ENCODE data around the gene RAB1A. TPM values are rescaled to one million over a fixed set of nuclear protein-coding genes. Genes with fewer than 3 reads are reported as not detected.

RAB1A gene
- total and polyA plus RNA-seq, 2 experiments from 2014 or later, result 94.8 to 172 TPM

GRCh38 chr2:65096948-65097347 is 33.0 kb downstream of the RAB1A start:
- Histone ChIP-seq H3K4me1 (ENCODE audit: insufficient read depth) (no peaks in the 10 kb centered on the region), H3K9me2 (ENCODE audit: insufficient read depth) (no peaks in the 10 kb centered on the region), H3K4me3 (no peak overlapping the region), H3K4me2 (no peak overlapping the region), H3F3A (replicated peaks; ENCODE audit: low read depth) (no peaks in the 10 kb centered on the region), H3K36me3 (ENCODE audit: insufficient read depth) (peaks cover 2% of the 10 kb centered on the region), H3K79me2 (replicated peaks; ENCODE audit: insufficient read depth) (peaks cover 26% of the 10 kb centered on the region), H4K20me1 (replicated peaks; ENCODE audit: insufficient read depth) (peaks cover 28% of the 10 kb centered on the region), H2AFZ (no peak overlapping the region), H3K27ac (ENCODE audit: low read depth) (no peak overlapping the region), H3K27me3 (ENCODE audit: insufficient read depth) (no peaks in the 10 kb centered on the region)
- Mint-ChIP-seq H3K27me3 (ENCODE audit: insufficient read depth, low read depth, poor library complexity) (no peaks in the 10 kb centered on the region), H3K27ac (no peak overlapping the region), H3K4me1 (no peaks in the 10 kb centered on the region), H3K9me3 (no peaks in the 10 kb centered on the region), H3K36me3 (ENCODE audit: low read depth) (peaks cover 37% of the 10 kb centered on the region; the same call in 2 of the 3 replicates), H3K4me3 (no peak overlapping the region)
- DNase-seq (ENCODE audit: low spot score), result no peak
- no peak for ATAC-seq
- TF ChIP-seq ETS1 (IDR thresholded peaks at IDR 0.05) (no peak), CREB1 (CRISPR knock-in tag; IDR thresholded peaks at IDR 0.05; ENCODE audit: low read depth) (no peak), EZH2phosphoT487 (IDR thresholded peaks at IDR 0.05; ENCODE audit: unreplicated experiment) (no peak), ZNF331 (CRISPR knock-in tag; IDR thresholded peaks at IDR 0.05; ENCODE audit: low read depth) (no peak), POLR2AphosphoS5 (IDR thresholded peaks at IDR 0.05; ENCODE audit: low read depth) (no peak), JUNB (IDR thresholded peaks at IDR 0.05; ENCODE audit: unreplicated experiment) (no peak), CTCF (conservative IDR thresholded peaks at IDR 0.05; ENCODE audit: low read depth in 2 of 2) (no peak), REST (IDR thresholded peaks at IDR 0.05; ENCODE audit: unreplicated experiment) (no peak), EZH2 (IDR thresholded peaks at IDR 0.05; ENCODE audit: low read depth, unreplicated experiment) (no peak)

- Mint-ChIP-seq H3K9me3 (no peaks in the 10 kb centered on the region), H3K27ac (no peak overlapping the region), H3K4me3 (no peak overlapping the region), H3K36me3 (ENCODE audit: low read depth) (peaks cover 38% of the 10 kb centered on the region), H3K4me1 (peaks cover 2% of the 10 kb centered on the region; the same call in 1 of the 3 replicates), H3K27me3 (ENCODE audit: insufficient read depth, low read depth, poor library complexity) (no peaks in the 10 kb centered on the region)
- Histone ChIP-seq H3K4me3 (no peak overlapping the region), H3K9me2 (ENCODE audit: insufficient read depth) (no peaks in the 10 kb centered on the region), H4K20me1 (replicated peaks; ENCODE audit: insufficient read depth) (peaks cover 34% of the 10 kb centered on the region), H3K27ac (ENCODE audit: low read depth) (no peak overlapping the region), H3F3A (replicated peaks; ENCODE audit: low read depth) (no peaks in the 10 kb centered on the region), H3K27me3 (ENCODE audit: insufficient read depth) (no peaks in the 10 kb centered on the region), H3K4me1 (ENCODE audit: insufficient read depth) (no peaks in the 10 kb centered on the region), H3K79me2 (replicated peaks; ENCODE audit: insufficient read depth) (peaks cover 16% of the 10 kb centered on the region), H3K4me2 (no peak overlapping the region), H3K36me3 (ENCODE audit: insufficient read depth) (no peaks in the 10 kb centered on the region; the same call in none of the 2 replicates), H2AFZ (no peak overlapping the region)
- ATAC-seq (no peak), DNase-seq (ENCODE audit: low spot score) (no peak)
- TF ChIP-seq EZH2 (IDR thresholded peaks at IDR 0.05; ENCODE audit: low read depth, unreplicated experiment), result no peak
- TF ChIP-seq NANOG (IDR thresholded peaks at IDR 0.05; ENCODE audit: borderline replicate concordance), result no peak
- TF ChIP-seq EZH2phosphoT487 (IDR thresholded peaks at IDR 0.05; ENCODE audit: unreplicated experiment), result no peak
- no peak for TF ChIP-seq CREB1 (CRISPR knock-in tag; IDR thresholded peaks at IDR 0.05; ENCODE audit: low read depth)
- TF ChIP-seq ZNF114 (CRISPR knock-in tag; IDR thresholded peaks at IDR 0.05), result no peak
- TF ChIP-seq CTCF (conservative IDR thresholded peaks at IDR 0.05; ENCODE audit: low read depth in 2 of 2), result no peak
- TF ChIP-seq ZNF331 (CRISPR knock-in tag; IDR thresholded peaks at IDR 0.05; ENCODE audit: low read depth), result no peak
Measured at GRCh38 chr2:65093211-65093610, 36.7 kb downstream of the RAB1A start.

All from GM23338 (cell line).